ENCODE results near the gene APBB2.

The APBB2 gene

GRCh38 chr4:41122775-41123174 lies 91.6 kb downstream of the APBB2 start:
- DNase-seq (ENCODE audit: low read depth) = no peak
- TF ChIP-seq CTCF (conservative IDR thresholded peaks at IDR 0.05; ENCODE audit: low read depth, low read length) = no peak
- H3K4me3 ChIP-seq (ENCODE audit: low read length) = no peak overlapping the region

- no peak overlapping the region for H3K4me3 ChIP-seq (ENCODE audit: low read length)
- no peak for TF ChIP-seq CTCF (conservative IDR thresholded peaks at IDR 0.05; ENCODE audit: low read depth, low read length)
- DNase-seq (ENCODE audit: low read depth) = no peak
Observed at GRCh38 chr4:41122309-41122708, 92.0 kb downstream of the APBB2 start.

DNA sequence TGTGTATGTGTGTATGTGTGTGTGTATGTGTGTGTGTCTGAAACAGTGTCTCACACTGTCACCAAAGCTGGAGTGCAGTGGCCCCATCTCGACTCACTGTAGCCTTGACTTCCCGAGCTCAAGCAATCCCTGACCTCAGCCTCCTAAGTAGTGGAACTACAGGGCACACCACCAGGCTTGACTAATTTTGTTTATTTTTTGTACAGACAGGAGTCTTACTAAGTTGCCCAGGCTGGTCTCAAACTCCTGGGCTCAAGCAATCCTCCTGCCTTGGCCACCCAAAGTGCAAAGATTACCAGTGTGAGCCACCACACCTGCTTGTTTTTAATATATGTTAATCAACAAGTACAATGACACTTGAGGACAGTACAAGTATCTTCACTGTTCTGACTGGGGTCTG lies 92.4 kb downstream of the APBB2 start:
- DNase-seq (ENCODE audit: low read depth) = no peak
- no peak overlapping the region for H3K4me3 ChIP-seq (ENCODE audit: low read length)
- TF ChIP-seq CTCF (conservative IDR thresholded peaks at IDR 0.05; ENCODE audit: low read depth, low read length) = no peak

DNA sequence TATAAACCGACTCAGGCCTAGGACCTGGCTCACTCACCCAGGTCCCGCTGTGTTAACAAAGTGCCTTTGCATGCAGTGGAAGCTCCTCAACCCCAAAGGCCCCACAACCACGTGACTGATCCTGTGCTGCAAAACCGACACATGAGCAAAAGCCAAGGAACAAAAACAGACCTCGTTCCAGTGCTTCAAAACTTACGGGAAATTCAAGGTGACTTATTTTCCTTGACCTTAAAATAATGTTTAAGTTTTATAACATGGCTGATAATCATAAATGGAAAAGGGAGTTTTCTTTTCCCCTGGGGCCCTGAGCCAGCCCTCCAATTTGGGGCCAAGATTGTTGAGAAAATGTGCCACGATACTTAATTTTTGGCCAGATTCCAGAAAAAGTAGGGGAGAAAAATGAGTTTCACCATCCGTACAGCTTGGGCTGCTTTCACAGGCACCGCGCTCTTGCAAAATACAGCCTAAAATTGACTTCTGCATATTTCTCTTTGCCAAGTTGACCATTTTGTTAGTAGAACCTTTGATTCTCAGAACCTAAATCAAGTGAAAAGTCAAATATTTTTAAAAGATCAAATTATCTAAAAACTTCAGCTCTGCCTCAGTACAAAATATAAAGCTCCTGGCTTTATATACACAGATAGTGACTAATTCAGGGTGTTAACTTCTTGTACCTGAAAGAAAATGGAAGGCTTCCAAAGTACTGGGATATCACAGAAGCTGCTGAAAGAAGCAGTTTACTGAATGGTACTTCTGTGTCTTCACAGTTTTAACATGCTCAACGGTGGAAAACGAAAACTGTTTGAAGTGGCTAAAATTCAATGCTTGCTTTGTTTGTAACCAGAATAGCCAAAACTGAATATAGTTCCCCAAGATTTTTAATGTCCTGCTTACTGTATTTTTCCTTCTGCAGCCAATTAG lies 93.8 kb downstream of the APBB2 start:
- DNase-seq (ENCODE audit: low read depth) = no peak
- no peak overlapping the region for H3K4me3 ChIP-seq (ENCODE audit: low read length)
- no peak for TF ChIP-seq CTCF (conservative IDR thresholded peaks at IDR 0.05; ENCODE audit: low read depth, low read length)

- no peak for TF ChIP-seq CTCF (conservative IDR thresholded peaks at IDR 0.05; ENCODE audit: low read depth, low read length)
- no peak for DNase-seq (ENCODE audit: low read depth)
- H3K4me3 ChIP-seq (ENCODE audit: low read length) = no peak overlapping the region
Observed at GRCh38 chr4:41119867-41120295, 94.5 kb downstream of the APBB2 start.

DNA sequence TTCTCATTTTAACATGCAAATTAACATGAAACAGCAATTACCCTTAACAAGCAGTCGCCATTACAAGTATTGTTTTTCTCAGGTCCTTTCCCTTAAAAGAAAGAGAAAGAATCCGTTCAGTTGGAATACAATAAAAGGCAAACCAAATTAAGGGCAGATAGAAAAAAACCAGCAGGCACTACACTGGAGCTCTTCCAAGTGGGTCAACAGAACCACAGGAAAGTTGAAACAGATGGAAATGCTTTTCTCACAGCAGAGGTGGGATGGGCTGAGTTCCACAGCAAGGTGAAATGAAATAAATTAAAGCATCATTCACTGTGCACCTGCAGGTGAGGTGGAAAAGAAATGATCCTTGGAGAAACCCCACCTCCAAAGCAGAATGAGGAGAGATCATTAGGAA lies 102.6 kb downstream of the APBB2 start:
- H3K4me3 ChIP-seq (ENCODE audit: low read length) = no peak overlapping the region
- TF ChIP-seq CTCF (conservative IDR thresholded peaks at IDR 0.05; ENCODE audit: low read depth, low read length) = no peak
- DNase-seq (ENCODE audit: low read depth) = no peak

DNA sequence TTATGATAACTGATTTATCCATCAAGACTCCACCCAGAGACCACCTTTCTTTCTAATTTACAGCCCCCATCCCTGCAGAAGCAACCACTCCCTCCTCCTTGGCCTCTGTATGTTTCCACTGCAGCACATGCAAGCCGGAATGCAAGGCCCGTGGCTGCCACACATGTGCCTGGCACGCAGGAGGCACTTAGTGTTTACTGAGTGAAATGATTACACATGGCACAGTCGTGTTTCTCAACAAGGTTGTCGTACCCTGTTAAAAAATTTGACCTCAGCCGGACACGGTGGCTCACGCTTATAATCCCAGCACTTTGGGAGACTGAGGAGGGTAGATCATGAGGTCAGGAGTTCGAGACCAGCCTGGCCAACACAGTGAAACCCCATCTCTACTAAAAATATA lies 104.3 kb downstream of the APBB2 start:
- no peak for TF ChIP-seq CTCF (conservative IDR thresholded peaks at IDR 0.05; ENCODE audit: low read depth, low read length)
- no peak for DNase-seq (ENCODE audit: low read depth)
- no peak overlapping the region for H3K4me3 ChIP-seq (ENCODE audit: low read length)

Data from retinal pigment epithelial cell (primary cell).